HCT116 (cell line): ENCODE measurements around the gene CREBRF. TPM values are rescaled to one million over a fixed set of nuclear protein-coding genes. Genes with fewer than 3 reads are reported as not detected.

Source experiments
- ATAC-seq: fragments of 200-7000 bp; cut with Tn5 transposase; 2 replicates; pipeline ENCODE4 v1.9.1; 2020; ENCODE audit warnings: mild to moderate bottlenecking, moderate library complexity
- BruUV-seq: library from RNA; stranded (reverse); fragments of 400-500 nt; replicated peaks from 2 replicates; lab custom pipeline; 2021; lab: Mats Ljungman, UMichigan
- CTCF ChIA-PET: fragments of 300-600 bp; sonication (Branson Sonifier 250); formaldehyde crosslinking; loops from one replicate; lab custom pipeline; 2021; ENCODE audit warnings: antibody characterized with exemption; lab: Charles Lee
- POLR2A ChIA-PET: fragments of 300-600, 350-600 bp; sonication (Branson Sonifier 250); formaldehyde crosslinking; loops from one replicate; lab custom pipeline; 2021; ENCODE audit warnings: antibody characterized with exemption; lab: Charles Lee
- RAD21 ChIA-PET, 2 experiments: fragments of 300-600 bp; sonication (Branson Sonifier 250); formaldehyde crosslinking; loops; one replicate each; lab custom pipeline; 2023; ENCODE audit warnings: low total read pairs in 2 of 2; ENCODE audit not compliant: uncharacterized antibody in 2 of 2, unreplicated experiment in 2 of 2, low non-redundant PET in 1 of 2; lab: Charles Lee
- DNase-seq: peaks from one replicate; pipeline ENCODE4 v3.0.0-alpha.2; 2010; ENCODE audit warnings: low read depth, low spot score
- H2AFZ ChIP-seq: fragments of 200-600 bp; shearing (Covaris generic), sonication (generic); 2 replicates; pipeline ENCODE4 v1.6.1; 2017; ENCODE audit warnings: low read depth, mixed run types, mixed read lengths, antibody characterized with exemption, low read length; ENCODE audit not compliant: poor library complexity, severe bottlenecking
- H3K27ac ChIP-seq: 2 replicates; pipeline ENCODE4 v1.5.1; 2012; ENCODE audit warnings: low read depth, low read length
- H3K27me3 ChIP-seq: fragments of 200-600 bp; sonication (generic); 2 replicates; pipeline ENCODE4 v1.6.1; 2016; ENCODE audit warnings: mixed run types, low read length, mixed read lengths; ENCODE audit not compliant: insufficient read depth
- H3K36me3 ChIP-seq, 2 experiments: fragments of 200-500 bp in 1 of 2; fragments of 200-600 bp in 1 of 2; sonication (Bioruptor generic) in 1 of 2; sonication (generic) in 1 of 2; 2 replicates each; pipeline versions ENCODE4 v1.5.1 to v1.6.1; 2014 to 2016; ENCODE audit warnings: low read length in 2 of 2, inconsistent platforms in 1 of 2, mixed read lengths in 1 of 2, mixed run types in 1 of 2; ENCODE audit not compliant: insufficient read depth in 2 of 2, control insufficient read depth in 1 of 2
- H3K4me1 ChIP-seq, 2 experiments: fragments of 200-600 bp in 1 of 2; sonication (generic) in 1 of 2; 2 replicates each; pipeline versions ENCODE4 v1.5.1 to v1.6.1; 2012 to 2017; ENCODE audit warnings: low read length in 2 of 2, inconsistent platforms in 1 of 2, mild to moderate bottlenecking in 1 of 2, mixed read lengths in 1 of 2, mixed run types in 1 of 2, moderate library complexity in 1 of 2; ENCODE audit not compliant: insufficient read depth in 2 of 2, control insufficient read depth in 1 of 2
- H3K4me2 ChIP-seq: fragments of 200-600 bp; sonication (generic); 2 replicates; pipeline ENCODE4 v1.6.1; 2017; ENCODE audit warnings: mixed run types, low read length, mixed read lengths
- H3K4me3 ChIP-seq, 2 experiments: fragments of 200-600 bp in 1 of 2; sonication (generic) in 1 of 2; replicated peaks in 1 of 2; 2 replicates each; pipeline ENCODE4 v1.5.1; 2011 to 2016; ENCODE audit warnings: low read length in 2 of 2, control low read depth in 1 of 2, low read depth in 1 of 2, mild to moderate bottlenecking in 1 of 2, mixed read lengths in 1 of 2, mixed run types in 1 of 2
- H3K79me2 ChIP-seq: fragments of 200-600 bp; sonication (generic); 2 replicates; pipeline ENCODE4 v1.6.1; 2017; ENCODE audit warnings: mild to moderate bottlenecking, mixed run types, low read length, moderate library complexity, mixed read lengths; ENCODE audit not compliant: insufficient read depth
- H3K9ac ChIP-seq: fragments of 200-600 bp; sonication (generic); 2 replicates; pipeline ENCODE4 v1.6.1; 2016; ENCODE audit warnings: low read length, mixed read lengths
- H3K9me2 ChIP-seq: fragments of 200-600 bp; sonication (generic), shearing (Covaris generic); 2 replicates; pipeline ENCODE4 v1.6.1; 2017; ENCODE audit warnings: mixed run types, mild to moderate bottlenecking, moderate library complexity; ENCODE audit not compliant: insufficient read depth
- H3K9me3 ChIP-seq, 2 experiments: fragments of 200-500 bp in 1 of 2; fragments of 200-600 bp in 1 of 2; sonication (Bioruptor generic) in 1 of 2; sonication (generic) in 1 of 2; 2 replicates each; pipeline ENCODE4 v1.6.1; 2014 to 2017; ENCODE audit warnings: low read length in 2 of 2, mixed read lengths in 2 of 2, inconsistent platforms in 1 of 2, low read depth in 1 of 2, mild to moderate bottlenecking in 1 of 2, mixed run types in 1 of 2, moderate library complexity in 1 of 2; ENCODE audit not compliant: control insufficient read depth in 1 of 2, insufficient read depth in 1 of 2
- H4K20me1 ChIP-seq: fragments of 200-600 bp; sonication (generic), shearing (Covaris generic); 2 replicates; pipeline ENCODE4 v1.6.1; 2017; ENCODE audit warnings: mixed run types, mild to moderate bottlenecking, moderate library complexity; ENCODE audit not compliant: insufficient read depth
- FOSL1 ChIP-seq: IDR thresholded peaks from 2 replicates; pipeline ENCODE4 v1.6.1; 2012; ENCODE audit warnings: low read depth
- JUND ChIP-seq: IDR thresholded peaks from 2 replicates; pipeline ENCODE4 v1.6.1; 2012
- RAD21 ChIP-seq: IDR thresholded peaks from 2 replicates; pipeline ENCODE4 v1.6.1; 2012; ENCODE audit warnings: low read depth, mild to moderate bottlenecking
- YY1 ChIP-seq: IDR thresholded peaks from 2 replicates; pipeline ENCODE4 v1.6.1; 2011; ENCODE audit warnings: low read length, low read depth, moderate library complexity, mild to moderate bottlenecking; ENCODE audit not compliant: insufficient replicate concordance; ENCODE audit errors: extremely low read depth
- intact Hi-C: fragments of 100-400 bp; cut with micrococcal nuclease; formaldehyde crosslinking; loops from 2 replicates; pipeline ENCODE4 v1.10.0; 2022
- total RNA-seq: library from RNA; stranded (reverse); gene quantifications from one replicate; pipeline ENCODE4 v1.2.1, GENCODE V29; 2021; ENCODE audit not compliant: unreplicated experiment
- TF ChIP-seq, protein P1 (sequence below): IDR thresholded peaks from 2 replicates; pipeline ENCODE4 v1.6.1; 2012; ENCODE audit warnings: low read depth
- TF ChIP-seq, protein P2 (sequence below): IDR thresholded peaks from 2 replicates; pipeline ENCODE4 v1.6.1; 2011; ENCODE audit warnings: mild to moderate bottlenecking, low read length, moderate library complexity; ENCODE audit not compliant: insufficient replicate concordance; ENCODE audit errors: extremely low read depth

CREBRF gene
- total RNA-seq, 1 experiment from 2014 or later: 7.7 TPM

DNA sequence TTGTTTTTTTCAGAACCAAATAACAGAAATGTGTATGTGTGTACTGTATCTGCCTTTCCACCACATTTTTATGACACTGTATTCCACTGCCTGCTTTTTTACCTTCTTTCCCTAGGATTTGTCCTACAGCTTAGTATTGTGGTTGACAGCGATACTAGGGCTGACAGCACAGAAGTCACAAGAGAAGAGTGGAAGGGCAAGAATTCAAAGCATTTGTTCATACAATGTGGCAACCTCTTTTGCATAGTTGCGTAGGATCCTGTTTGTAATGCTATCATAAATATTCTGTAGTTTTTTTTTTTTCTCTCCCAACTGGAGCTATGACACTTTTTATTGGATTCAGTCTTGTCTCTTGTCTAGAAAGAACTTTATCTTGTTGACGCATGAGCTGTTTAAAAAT lies 82.6 kb downstream of the CREBRF start:
- Histone ChIP-seq H4K20me1 (no peaks in the 10 kb centered on the region), H3K27me3 (no peaks in the 10 kb centered on the region), H3K9me3 (no peaks in the 10 kb centered on the region), H2AFZ (no peak overlapping the region), H3K79me2 (no peaks in the 10 kb centered on the region), H3K36me3 (no peaks in the 10 kb centered on the region), H3K27ac (no peak overlapping the region), H3K4me3 (no peak overlapping the region), H3K4me2 (no peak overlapping the region)
- intact Hi-C loops: no loop called here
- POLR2A ChIA-PET: no interaction called here
- ATAC-seq (no peak), DNase-seq (no peak)
- BruUV-seq: no TSS peak
- TF ChIP-seq JUND: no peak
- TF ChIP-seq FOSL1: no peak
- TF ChIP-seq, protein P1, sequence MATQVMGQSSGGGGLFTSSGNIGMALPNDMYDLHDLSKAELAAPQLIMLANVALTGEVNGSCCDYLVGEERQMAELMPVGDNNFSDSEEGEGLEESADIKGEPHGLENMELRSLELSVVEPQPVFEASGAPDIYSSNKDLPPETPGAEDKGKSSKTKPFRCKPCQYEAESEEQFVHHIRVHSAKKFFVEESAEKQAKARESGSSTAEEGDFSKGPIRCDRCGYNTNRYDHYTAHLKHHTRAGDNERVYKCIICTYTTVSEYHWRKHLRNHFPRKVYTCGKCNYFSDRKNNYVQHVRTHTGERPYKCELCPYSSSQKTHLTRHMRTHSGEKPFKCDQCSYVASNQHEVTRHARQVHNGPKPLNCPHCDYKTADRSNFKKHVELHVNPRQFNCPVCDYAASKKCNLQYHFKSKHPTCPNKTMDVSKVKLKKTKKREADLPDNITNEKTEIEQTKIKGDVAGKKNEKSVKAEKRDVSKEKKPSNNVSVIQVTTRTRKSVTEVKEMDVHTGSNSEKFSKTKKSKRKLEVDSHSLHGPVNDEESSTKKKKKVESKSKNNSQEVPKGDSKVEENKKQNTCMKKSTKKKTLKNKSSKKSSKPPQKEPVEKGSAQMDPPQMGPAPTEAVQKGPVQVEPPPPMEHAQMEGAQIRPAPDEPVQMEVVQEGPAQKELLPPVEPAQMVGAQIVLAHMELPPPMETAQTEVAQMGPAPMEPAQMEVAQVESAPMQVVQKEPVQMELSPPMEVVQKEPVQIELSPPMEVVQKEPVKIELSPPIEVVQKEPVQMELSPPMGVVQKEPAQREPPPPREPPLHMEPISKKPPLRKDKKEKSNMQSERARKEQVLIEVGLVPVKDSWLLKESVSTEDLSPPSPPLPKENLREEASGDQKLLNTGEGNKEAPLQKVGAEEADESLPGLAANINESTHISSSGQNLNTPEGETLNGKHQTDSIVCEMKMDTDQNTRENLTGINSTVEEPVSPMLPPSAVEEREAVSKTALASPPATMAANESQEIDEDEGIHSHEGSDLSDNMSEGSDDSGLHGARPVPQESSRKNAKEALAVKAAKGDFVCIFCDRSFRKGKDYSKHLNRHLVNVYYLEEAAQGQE: no peak
- TF ChIP-seq RAD21: no peak
- TF ChIP-seq, protein P2, sequence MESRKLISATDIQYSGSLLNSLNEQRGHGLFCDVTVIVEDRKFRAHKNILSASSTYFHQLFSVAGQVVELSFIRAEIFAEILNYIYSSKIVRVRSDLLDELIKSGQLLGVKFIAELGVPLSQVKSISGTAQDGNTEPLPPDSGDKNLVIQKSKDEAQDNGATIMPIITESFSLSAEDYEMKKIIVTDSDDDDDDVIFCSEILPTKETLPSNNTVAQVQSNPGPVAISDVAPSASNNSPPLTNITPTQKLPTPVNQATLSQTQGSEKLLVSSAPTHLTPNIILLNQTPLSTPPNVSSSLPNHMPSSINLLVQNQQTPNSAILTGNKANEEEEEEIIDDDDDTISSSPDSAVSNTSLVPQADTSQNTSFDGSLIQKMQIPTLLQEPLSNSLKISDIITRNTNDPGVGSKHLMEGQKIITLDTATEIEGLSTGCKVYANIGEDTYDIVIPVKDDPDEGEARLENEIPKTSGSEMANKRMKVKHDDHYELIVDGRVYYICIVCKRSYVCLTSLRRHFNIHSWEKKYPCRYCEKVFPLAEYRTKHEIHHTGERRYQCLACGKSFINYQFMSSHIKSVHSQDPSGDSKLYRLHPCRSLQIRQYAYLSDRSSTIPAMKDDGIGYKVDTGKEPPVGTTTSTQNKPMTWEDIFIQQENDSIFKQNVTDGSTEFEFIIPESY: no peak
- no peak for TF ChIP-seq YY1
- TF ChIP-seq, all 23 proteins: peak for 0
- Histone ChIP-seq H3K9ac (no peak overlapping the region), H3K4me1 (no peaks in the 10 kb centered on the region), H3K9me2 (no peaks in the 10 kb centered on the region)
- RAD21 ChIA-PET: no interaction called here
- CTCF ChIA-PET: no interaction called here
